NCI-H1105 treated with DMSO at 0.1 percent for 48 hours (cell line): ENCODE results near the gene FCSK.
A peak's percentile ranks its signal among the peaks of the same experiment; 100 is the strongest.
"Not testable (repeated sequence)": the region's sequence is repeated elsewhere in the genome, so short reads cannot be mapped to it uniquely, and the experiment has no call there.

Experiments used
- DNase-seq: peaks from one replicate; lab custom pipeline; 2025; lab: John Stamatoyannopoulos, UW

FCSK gene

GRCh38 chr16:70454222-70455034 is at the start of gene FCSK:
TSS of gene FCSK (plus strand) at chr16:70454595. CDS start at chr16:70463191, 8,596 bp downstream.
- DNase-seq = peak; percentile 69

- not testable (repeated sequence) for DNase-seq
Observed at GRCh38 chr16:70406104-70406503, 48.3 kb upstream of the FCSK start.

GRCh38 chr16:70407811-70408274 is 46.6 kb upstream of the FCSK start:
- DNase-seq = no peak

- DNase-seq = no peak
Observed at GRCh38 chr16:70410734-70411133, 43.7 kb upstream of the FCSK start.

GRCh38 chr16:70412385-70412784 is 42.0 kb upstream of the FCSK start:
- no peak for DNase-seq

- not testable (repeated sequence) for DNase-seq
Observed at GRCh38 chr16:70413572-70413971, 40.8 kb upstream of the FCSK start.

GRCh38 chr16:70416748-70417616 is 37.4 kb upstream of the FCSK start:
- no peak for DNase-seq

GRCh38 chr16:70417661-70418060 is 36.7 kb upstream of the FCSK start:
- DNase-seq = no peak

- DNase-seq = no peak
Observed at GRCh38 chr16:70418274-70418992, 36.0 kb upstream of the FCSK start.

GRCh38 chr16:70418993-70419318 is 35.4 kb upstream of the FCSK start:
- DNase-seq = no peak

GRCh38 chr16:70419384-70420327 is 34.7 kb upstream of the FCSK start:
- DNase-seq = no peak

GRCh38 chr16:70421014-70421413 is 33.4 kb upstream of the FCSK start:
- DNase-seq = no peak

GRCh38 chr16:70421473-70422311 is 32.7 kb upstream of the FCSK start:
- no peak for DNase-seq

GRCh38 chr16:70422543-70422942 is 31.9 kb upstream of the FCSK start:
- no peak for DNase-seq

GRCh38 chr16:70427786-70428177 is 26.6 kb upstream of the FCSK start:
- DNase-seq = no peak

- DNase-seq = no peak
Observed at GRCh38 chr16:70428178-70428998, 26.0 kb upstream of the FCSK start.

- DNase-seq = no peak
Observed at GRCh38 chr16:70429888-70430666, 24.3 kb upstream of the FCSK start.

GRCh38 chr16:70430667-70431536 is 23.5 kb upstream of the FCSK start:
- no peak for DNase-seq
